HepG2 (cell line): ENCODE measurements around the gene GRM8. TPM values are rescaled to one million over a fixed set of nuclear protein-coding genes. Genes with fewer than 3 reads are reported as not detected.

ENCODE experiments used
- ATAC-seq: fragments of 200-7000 bp; cut with Tn5 transposase; 3 replicates; pipeline ENCODE4 v1.9.1; 2020; ENCODE audit warnings: mild to moderate bottlenecking, moderate library complexity
- BruUV-seq: library from RNA; stranded (reverse); fragments of 400-500 nt; replicated peaks from 2 replicates; lab custom pipeline; 2021; lab: Mats Ljungman, UMichigan
- CTCF ChIA-PET: fragments of 300-600 bp; formaldehyde crosslinking; extraction: SDS; loops from one replicate; lab custom pipeline; 2021; ENCODE audit warnings: low total read pairs, inconsistent platforms, low intra/inter-chr PET ratio; lab: Yijun Ruan, JAX
- POLR2A ChIA-PET: fragments of 350-600 bp; sonication (Branson Sonifier 250); formaldehyde crosslinking; loops from one replicate; lab custom pipeline; 2020; ENCODE audit warnings: antibody characterized with exemption, inconsistent platforms; lab: Yijun Ruan, JAX
- DNase-seq: peaks from one replicate; pipeline ENCODE4 v3.0.0-alpha.2; 2015; ENCODE audit warnings: low spot score
- FAIRE-seq: peaks from 3 replicates; lab custom pipeline; 2011; peaks lifted over from hg19 to GRCh38; lab: Jason Lieb, UNC
- H2AFZ ChIP-seq: one replicate; pipeline ENCODE4 v1.6.1; 2011; ENCODE audit warnings: low read length, inconsistent platforms
- H3K27ac ChIP-seq: fragments of 300-600 bp; 3 replicates; pipeline ENCODE4 v1.8.0; 2011; ENCODE audit warnings: mixed run types, mild to moderate bottlenecking, mixed read lengths, low read length, inconsistent platforms; ENCODE audit not compliant: insufficient read depth; ENCODE audit errors: extremely low read length
- H3K27me3 ChIP-seq, 2 experiments: fragments of 200-600 bp in 1 of 2; 2 replicates in 1 of 2; 3 replicates in 1 of 2; pipeline versions ENCODE4 v1.6.0 to v1.8.0; 2011; ENCODE audit warnings: low read length in 2 of 2, mild to moderate bottlenecking in 2 of 2, moderate library complexity in 2 of 2, inconsistent platforms in 1 of 2; ENCODE audit not compliant: insufficient read depth in 2 of 2, control insufficient read depth in 1 of 2
- H3K36me3 ChIP-seq, 2 experiments: fragments of 200-600 bp in 1 of 2; replicated peaks in 1 of 2; 2 replicates in 1 of 2; 3 replicates in 1 of 2; pipeline versions ENCODE4 v1.5.1 to v1.8.0; 2011; ENCODE audit warnings: low read length in 2 of 2, inconsistent platforms in 1 of 2; ENCODE audit not compliant: insufficient read depth in 2 of 2, control insufficient read depth in 1 of 2
- H3K4me1 ChIP-seq: 2 replicates; pipeline ENCODE4 v1.5.1; 2012; ENCODE audit warnings: low read length, inconsistent platforms; ENCODE audit not compliant: insufficient read depth
- H3K4me2 ChIP-seq: 2 replicates; pipeline ENCODE4 v1.6.0; 2011; ENCODE audit warnings: low read depth, low read length, inconsistent platforms
- H3K4me3 ChIP-seq, 3 experiments: fragments of 200-600 bp in 1 of 3; sonication (generic), shearing (Covaris generic) in 1 of 3; replicated peaks in 1 of 3; 2 replicates each; pipeline ENCODE4 v1.5.1; 2011 to 2016; ENCODE audit warnings: low read length in 3 of 3, inconsistent platforms in 2 of 3, low read depth in 2 of 3, mild to moderate bottlenecking in 2 of 3, control low read depth in 1 of 3, mixed read lengths in 1 of 3; ENCODE audit not compliant: insufficient read depth in 1 of 3
- H3K79me2 ChIP-seq: one replicate; pipeline ENCODE4 v1.6.1; 2011; ENCODE audit warnings: low read length, inconsistent platforms; ENCODE audit not compliant: insufficient read depth
- H3K9ac ChIP-seq: 2 replicates; pipeline ENCODE4 v1.6.0; 2011; ENCODE audit warnings: mild to moderate bottlenecking, low read depth, low read length, inconsistent platforms; ENCODE audit not compliant: insufficient read depth
- H3K9me3 ChIP-seq: 2 replicates; pipeline ENCODE4 v1.5.1; 2012; ENCODE audit warnings: mild to moderate bottlenecking, low read length
- H4K20me1 ChIP-seq: 2 replicates; pipeline ENCODE4 v1.6.0; 2011; ENCODE audit warnings: inconsistent platforms, mild to moderate bottlenecking, low read length, moderate library complexity; ENCODE audit not compliant: insufficient read depth
- AHR ChIP-seq: IDR thresholded peaks from 2 replicates; pipeline ENCODE4 v1.6.1; 2018; ENCODE audit warnings: missing genetic modification reagents, missing compliant biosample characterization
- ATF7-NPFF ChIP-seq: sonication (generic); formaldehyde crosslinking; IDR thresholded peaks from 2 replicates; pipeline ENCODE4 v1.8.1; 2023; ENCODE audit warnings: mild to moderate bottlenecking, low read depth, missing genetic modification reagents, moderate library complexity
- HNF1B ChIP-seq: sonication (generic); formaldehyde crosslinking; IDR thresholded peaks from 2 replicates; pipeline ENCODE4 v1.5.1; 2020; ENCODE audit warnings: mild to moderate bottlenecking, moderate library complexity, missing genetic modification reagents
- MXD3 ChIP-seq: IDR thresholded peaks from 2 replicates; pipeline ENCODE4 v1.6.1; 2016; ENCODE audit warnings: mild to moderate bottlenecking, missing biosample characterization, missing genetic modification reagents
- ZBTB46 ChIP-seq: sonication (generic); formaldehyde crosslinking; IDR thresholded peaks from 2 replicates; pipeline ENCODE4 v1.4.0; 2020; ENCODE audit warnings: mild to moderate bottlenecking, missing genetic modification reagents, borderline replicate concordance
- ZNF432 ChIP-seq: sonication (generic); formaldehyde crosslinking; IDR thresholded peaks from 2 replicates; pipeline ENCODE4 v1.5.0; 2020; ENCODE audit warnings: missing genetic modification reagents, mild to moderate bottlenecking, borderline replicate concordance
- ZNF512B ChIP-seq: sonication (generic); formaldehyde crosslinking; IDR thresholded peaks from 2 replicates; pipeline ENCODE4 v1.5.1; 2020; ENCODE audit warnings: missing genetic modification reagents, mild to moderate bottlenecking, borderline replicate concordance
- ZNF557 ChIP-seq: sonication (generic); formaldehyde crosslinking; IDR thresholded peaks from 2 replicates; pipeline ENCODE4 v1.4.0; 2020; ENCODE audit warnings: missing genetic modification reagents
- WGBS: methylation state at CpG from one replicate; pipeline ENCODE4 v1.1.6; 2017; ENCODE audit warnings: low lambda C conversion rate; 5-methylcytosine and 5-hydroxymethylcytosine counted together
- in situ Hi-C: cut with HindIII; loops from 2 replicates; pipeline ENCODE4 v1.10.0; 2017; ENCODE audit warnings: low pct_unique_long_range_greater_than_20kb; ENCODE audit not compliant: extremely low pct_ligation_motif_present
- intact Hi-C: fragments of 100-400 bp; cut with micrococcal nuclease; formaldehyde crosslinking; loops from one replicate; pipeline ENCODE4 v1.10.0; 2022; ENCODE audit not compliant: unreplicated experiment
- polyA plus RNA-seq, 8 experiments: library from polyadenylated mRNA; depleted of rRNA in 3 of 8; stranded (reverse) in 7 of 8; unstranded in 1 of 8; fragments of >200 nt; fragmentation: Illumina TruSeq in 4 of 8; extraction: Trizol in 4 of 8; gene quantifications; 2 replicates each; pipeline versions ENCODE4 v1.2.1 to v1.2.3, GENCODE V29; 2011 to 2016; ENCODE audit warnings: low read depth in 4 of 8, missing spikeins in 1 of 8, mixed read lengths in 1 of 8; ENCODE audit not compliant: insufficient read depth in 1 of 8
- total RNA-seq, 5 experiments: library from RNA; depleted of rRNA; stranded (reverse); fragments of >200 nt; fragmentation: Illumina TruSeq; extraction: Trizol; gene quantifications; 2 replicates each; pipeline ENCODE4 v1.2.3, GENCODE V29; 2016; ENCODE audit warnings: low read depth in 1 of 5

Gene GRM8
- total and polyA plus RNA-seq, 2 of the 13 experiments (the other 11 are each of a cell fraction or from before 2014, with no cell fraction given): not detected

- POLR2A ChIA-PET: no interaction called here
- Histone ChIP-seq H3K36me3 (no peaks in the 10 kb centered on the region), H3K4me1 (no peaks in the 10 kb centered on the region), H3K27me3 (no peaks in the 10 kb centered on the region)
- no peak for FAIRE-seq
- in situ Hi-C loops (no loop called here), intact Hi-C loops (no loop called here)
- WGBS: 48% methylated on average over 6 of the region's 6 CpGs
- no peak for TF ChIP-seq ZNF512B (CRISPR knock-in tag)
- no peak for TF ChIP-seq MXD3 (CRISPR knock-in tag)
- no peak for TF ChIP-seq ZNF432
- TF ChIP-seq HNF1B: no peak
- TF ChIP-seq ZBTB46 (CRISPR knock-in tag): no peak
- no peak for TF ChIP-seq ATF7-NPFF (CRISPR knock-in tag)
- no peak for TF ChIP-seq ZNF557
- TF ChIP-seq AHR: no peak
- TF ChIP-seq, all 625 proteins: peak for 0
- no peak overlapping the region for H2AFZ ChIP-seq
- CTCF ChIA-PET: no interaction called here
- no peak overlapping the region for H3K4me3 ChIP-seq
- no peak for ATAC-seq
- H3K79me2 ChIP-seq: no peaks in the 10 kb centered on the region
- BruUV-seq: no TSS peak
- no peak overlapping the region for H3K4me2 ChIP-seq
- DNase-seq: no peak
- no peaks in the 10 kb centered on the region for H4K20me1 ChIP-seq
- no peak overlapping the region for H3K9ac ChIP-seq
- no peaks in the 10 kb centered on the region; the same call in 1 of the 2 replicates for H3K9me3 ChIP-seq
- H3K27ac ChIP-seq: no peak overlapping the region
Measured at GRCh38 chr7:127059475-127059874, 193.3 kb downstream of the GRM8 start.
